NCI-H1105 treated with DMSO at 0.1 percent for 48 hours (cell line): ENCODE measurements around the gene ARHGEF37.

Experiments
- DNase-seq: peaks from one replicate; lab custom pipeline; 2025; lab: John Stamatoyannopoulos, UW

ARHGEF37 gene

DNA sequence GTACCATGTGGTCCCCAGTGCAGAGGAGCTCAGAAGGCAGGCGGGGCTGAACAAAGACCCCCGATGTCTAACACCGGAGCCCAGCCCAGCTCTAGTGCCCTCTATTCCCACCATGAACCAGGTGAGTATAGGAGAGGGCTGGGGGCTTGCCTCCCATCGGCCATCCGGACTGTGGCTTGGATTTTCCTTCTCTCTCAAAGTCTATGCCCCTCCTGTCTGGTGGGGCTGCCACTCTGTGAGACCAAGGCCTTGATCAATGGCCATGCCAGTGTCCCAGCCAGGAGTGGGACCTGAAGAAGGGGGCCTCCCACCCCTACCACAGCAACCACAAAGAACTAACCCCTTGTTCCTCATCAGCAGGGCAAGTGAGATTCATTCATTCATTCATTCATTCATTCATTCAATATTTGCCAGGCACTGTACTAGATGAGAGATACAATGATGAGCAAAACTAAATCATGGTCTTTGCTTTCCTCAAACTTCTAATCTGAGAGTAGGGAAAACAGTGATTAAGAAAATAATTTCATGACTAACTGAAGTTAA lies 47.6 kb downstream of the ARHGEF37 start:
- no peak for DNase-seq

DNA sequence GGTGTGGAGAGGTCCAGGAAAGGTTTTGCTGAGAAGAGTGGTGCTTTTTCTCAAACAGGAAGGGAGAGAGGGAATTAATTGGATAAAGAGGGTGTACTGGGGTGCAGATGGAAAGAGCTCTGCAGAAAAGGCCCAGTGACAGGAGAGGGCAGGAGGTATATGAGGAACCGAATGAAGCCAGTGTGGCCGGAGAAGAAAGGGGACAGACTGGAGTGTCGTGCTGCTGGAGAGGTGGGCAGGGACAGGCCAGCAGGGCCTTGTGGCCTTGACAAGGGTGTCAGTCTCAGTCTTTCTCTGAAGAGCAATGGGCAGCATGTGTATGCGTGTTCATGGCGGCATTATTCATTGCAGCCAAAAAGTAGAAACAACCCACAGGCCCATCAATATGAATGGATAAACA lies 48.1 kb downstream of the ARHGEF37 start:
- DNase-seq: no peak

DNA sequence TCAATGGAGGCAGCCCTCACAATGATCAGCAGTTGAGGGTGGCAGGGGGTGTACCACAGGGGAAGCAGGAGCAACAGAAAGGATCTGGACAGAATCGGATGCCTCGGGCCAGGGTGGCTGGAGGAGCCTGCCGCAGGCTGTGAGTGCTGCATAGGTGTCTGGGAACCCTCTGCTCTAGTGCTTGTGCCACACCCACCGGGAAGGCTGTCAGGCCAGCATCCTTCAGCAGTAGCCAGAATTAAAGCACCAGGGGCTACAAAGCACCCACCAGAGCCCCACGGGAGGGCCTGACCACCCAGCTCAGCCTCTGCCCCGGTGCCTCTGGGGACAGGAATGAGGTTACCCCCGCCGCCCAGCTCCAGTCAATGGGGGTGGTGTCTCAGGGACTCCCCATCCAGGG lies 49.0 kb downstream of the ARHGEF37 start:
- no peak for DNase-seq

DNA sequence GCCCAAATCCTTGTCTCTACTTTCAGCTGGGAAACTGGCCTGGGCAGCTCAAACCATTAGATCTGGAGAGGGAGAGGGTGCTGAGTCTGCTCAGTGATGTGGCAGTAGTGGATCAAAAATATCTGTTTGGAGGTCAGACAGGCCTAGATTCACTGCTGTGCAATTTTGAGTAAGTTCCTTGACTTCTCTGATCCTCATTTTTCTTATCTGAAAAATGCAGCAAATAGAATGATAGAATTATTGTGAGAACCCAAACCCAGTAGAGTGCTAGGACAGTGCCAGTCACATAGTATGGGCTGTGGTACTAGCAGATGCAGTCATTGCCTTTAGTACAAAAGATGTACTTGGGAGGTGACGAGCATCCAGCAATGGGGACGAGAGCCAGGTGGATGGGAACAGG lies 50.2 kb downstream of the ARHGEF37 start:
- DNase-seq: no peak

DNA sequence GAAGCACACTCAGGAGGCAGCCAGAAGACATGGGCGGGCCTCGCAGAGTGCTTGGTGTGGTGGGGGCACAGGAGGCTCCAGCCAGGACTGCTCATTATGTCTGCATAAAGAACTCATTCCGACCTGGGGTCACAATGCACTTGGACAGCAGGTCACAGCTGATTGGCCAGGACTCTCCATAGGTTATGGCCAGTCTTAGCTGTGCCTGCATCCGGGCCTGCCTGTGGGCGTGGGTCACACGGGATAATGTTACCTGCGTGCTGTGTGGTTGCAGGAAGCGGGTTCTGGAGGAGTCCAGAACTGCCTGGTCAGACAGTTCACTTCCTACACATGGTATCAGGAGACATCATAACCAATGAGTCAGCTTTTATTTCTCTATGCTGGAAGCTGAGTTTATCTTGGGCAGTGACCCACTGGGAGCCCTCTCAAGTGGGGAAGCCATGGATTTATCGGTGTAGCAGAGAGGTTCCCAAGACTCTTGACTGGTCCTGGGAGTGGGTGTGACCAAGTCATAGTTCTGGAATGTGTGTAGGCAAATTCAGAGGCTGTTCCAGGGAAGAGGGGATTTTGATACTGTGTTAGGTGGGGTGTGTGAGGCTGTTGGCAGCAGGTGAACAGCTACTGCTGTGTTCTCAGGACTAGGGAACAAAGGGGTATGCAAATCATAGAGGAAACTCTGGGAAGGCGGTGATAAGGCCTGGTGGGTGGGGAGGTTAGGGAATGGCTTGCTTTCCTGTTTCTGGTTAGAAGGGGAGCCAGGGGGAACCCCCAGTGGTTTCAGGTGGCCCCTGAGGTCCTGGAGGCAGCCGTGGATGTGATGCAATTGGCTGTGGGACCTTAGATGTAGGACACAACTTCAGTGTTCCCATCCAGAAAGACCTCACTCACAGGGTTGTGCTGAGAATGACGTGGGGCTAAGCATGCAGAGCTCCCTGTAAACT lies 51.3 kb downstream of the ARHGEF37 start:
- DNase-seq: no peak

DNA sequence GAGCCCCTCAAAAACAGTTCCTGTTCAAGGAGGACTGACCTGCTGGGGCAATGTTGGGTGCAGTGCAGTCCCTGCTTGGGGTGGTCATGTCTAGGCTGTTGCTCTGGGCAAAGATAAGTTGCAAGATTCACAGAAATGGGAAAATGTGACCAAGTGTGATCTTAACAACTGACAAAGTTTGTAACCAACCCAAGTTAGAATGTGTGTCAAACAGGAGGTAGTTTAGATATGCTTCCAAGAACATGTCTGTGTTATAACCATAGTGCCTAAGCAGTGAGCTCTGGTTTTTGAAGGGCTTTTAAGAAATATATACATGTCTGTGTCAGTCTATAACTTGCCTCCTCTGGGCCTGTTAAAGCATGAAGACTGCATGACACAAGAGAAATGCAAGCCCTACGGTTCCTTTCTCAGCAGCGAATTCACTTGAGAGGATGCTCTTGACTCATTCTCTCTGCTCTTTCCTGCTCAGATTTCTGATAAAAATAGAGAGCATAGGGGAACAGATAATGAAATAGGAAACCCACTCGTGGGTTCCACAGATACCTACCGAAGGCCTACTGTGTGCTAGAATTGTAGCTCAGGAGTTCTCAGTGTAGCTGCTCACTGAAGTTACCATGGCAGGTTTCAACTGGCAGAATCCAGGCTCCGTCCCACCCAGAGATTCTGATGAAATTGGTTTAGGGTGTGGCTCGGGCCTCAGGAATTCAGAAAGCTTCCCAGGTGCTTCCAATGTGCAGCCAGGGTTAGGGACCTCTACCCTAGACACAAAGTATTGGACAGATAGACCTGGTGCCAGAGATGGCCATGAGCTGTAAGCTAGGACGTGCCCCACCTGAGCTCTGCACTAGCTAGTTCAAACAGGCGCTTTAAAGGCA lies 52.4 kb downstream of the ARHGEF37 start:
- DNase-seq: no peak

DNA sequence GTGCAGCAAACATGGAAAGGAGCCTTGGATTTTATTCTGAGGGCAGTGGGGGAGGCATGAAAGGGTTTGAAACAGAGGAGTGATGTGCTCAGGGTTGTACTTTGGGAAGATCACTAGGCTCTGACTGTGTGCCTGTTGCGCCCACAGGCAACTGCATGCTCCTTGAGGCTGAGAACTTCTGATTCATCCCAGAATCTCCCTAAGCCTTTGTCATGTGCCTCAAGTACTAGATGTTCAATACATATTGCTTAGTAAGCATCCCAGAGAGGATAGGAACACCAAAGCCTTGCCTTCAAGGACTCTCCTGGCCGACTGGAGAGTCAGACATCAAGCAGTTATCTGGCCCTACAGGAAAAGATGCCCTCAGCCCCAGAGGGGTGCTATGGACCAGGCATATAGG lies 54.1 kb downstream of the ARHGEF37 start:
- DNase-seq: no peak

DNA sequence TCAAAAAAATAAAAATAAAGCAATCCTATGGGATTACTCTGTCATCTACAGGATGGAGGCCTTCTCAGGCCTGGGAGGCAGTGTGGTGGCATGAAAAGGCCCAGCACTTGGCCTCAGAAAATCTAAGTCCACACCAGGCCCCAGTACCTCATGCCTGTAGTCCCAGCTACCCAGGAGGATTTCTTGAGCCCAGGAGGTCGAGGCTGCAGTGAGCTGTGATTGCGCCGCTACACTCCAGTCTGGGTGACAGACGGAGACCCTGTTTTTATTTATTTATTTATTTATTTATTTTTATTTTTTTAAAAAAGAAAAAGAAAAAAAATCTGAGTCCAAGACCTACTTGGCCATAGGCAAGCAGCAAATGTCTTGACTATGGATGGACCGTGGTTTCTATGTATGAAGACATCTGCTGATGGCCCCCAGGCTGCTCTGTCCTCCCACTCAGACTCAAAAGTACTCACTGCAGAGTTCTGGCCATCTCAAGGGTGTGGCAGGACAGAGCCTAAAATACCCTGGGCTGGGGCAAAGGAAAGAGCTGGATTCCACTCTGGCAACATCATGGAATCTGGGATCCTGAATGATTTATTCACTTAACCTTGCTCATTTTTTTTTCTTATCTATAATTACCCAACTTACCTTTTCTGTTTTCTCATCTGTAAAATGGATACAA lies 55.0 kb downstream of the ARHGEF37 start:
- DNase-seq: no peak

DNA sequence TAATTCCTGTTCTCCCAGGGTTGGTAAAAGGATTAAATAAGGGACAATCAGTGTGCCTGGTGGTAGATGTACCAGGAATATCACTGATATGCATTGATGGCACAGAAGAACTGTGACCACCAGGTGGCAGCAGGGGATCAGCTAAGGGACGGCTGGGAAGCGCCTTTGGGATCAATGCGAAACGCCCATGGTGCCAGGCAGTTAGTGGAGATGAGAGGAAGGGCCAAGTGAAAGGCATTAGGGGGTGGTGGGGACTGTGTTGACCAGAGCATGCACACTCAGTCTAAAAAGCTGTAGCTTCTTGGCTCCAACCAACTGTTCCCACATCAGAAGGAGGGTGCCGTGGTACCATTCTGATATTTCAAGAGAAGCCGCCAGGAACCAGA lies 55.6 kb downstream of the ARHGEF37 start:
- peak; percentile 30 for DNase-seq

DNA sequence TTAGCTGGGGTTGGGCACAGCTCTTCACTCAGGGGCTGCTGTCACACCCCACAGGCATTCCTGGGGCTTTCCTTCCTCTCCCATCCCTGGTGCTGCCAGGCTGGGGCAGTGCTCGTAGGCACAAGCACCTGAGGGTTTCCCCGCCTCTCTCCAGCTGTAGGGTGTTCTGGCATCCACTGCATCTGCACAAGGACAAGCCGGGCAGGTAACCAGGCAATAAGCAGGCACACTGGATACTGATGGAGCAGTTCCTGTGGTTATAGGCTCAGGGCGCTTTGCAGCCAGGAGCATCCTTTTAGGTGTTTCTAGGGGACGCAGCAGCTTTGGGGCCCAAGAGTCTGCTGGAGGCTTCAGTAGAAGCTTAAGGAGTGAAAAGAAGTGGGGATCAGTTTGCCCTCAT lies 56.8 kb downstream of the ARHGEF37 start:
- no peak for DNase-seq

DNA sequence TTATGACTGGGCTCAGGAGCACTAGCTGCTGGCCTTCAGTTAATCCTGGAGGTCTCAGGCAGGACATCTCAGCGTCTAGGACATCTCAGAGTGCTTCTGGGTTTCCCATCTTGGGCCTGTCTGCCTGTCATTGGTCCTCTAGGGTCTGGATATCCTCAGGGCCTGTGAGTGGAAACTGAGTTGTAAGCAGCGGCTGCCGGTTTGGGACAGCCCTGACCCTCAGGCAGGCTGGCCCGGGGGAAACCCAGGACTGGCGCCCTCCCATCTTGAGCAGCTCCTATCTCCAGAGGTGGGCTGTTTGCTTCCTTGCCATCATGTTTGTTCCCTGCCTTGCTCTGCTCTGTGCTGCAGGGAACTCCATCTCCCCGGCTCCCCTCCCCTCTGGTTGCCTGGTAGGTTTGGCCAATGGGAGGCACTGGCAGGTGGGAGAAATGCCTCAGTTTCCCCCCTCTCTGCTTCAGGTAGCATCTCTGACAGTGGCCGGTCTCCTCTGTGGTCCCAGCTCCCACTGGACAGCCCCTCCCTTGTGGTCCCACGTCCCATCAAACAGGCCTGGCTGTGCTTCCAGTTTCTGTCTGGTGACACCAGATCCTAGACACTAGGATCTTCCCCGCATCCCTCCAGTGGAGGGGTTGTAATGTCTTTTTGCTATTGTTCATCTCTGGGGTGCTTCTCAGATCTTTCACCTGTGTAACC lies 57.4 kb downstream of the ARHGEF37 start:
- no peak for DNase-seq

DNA sequence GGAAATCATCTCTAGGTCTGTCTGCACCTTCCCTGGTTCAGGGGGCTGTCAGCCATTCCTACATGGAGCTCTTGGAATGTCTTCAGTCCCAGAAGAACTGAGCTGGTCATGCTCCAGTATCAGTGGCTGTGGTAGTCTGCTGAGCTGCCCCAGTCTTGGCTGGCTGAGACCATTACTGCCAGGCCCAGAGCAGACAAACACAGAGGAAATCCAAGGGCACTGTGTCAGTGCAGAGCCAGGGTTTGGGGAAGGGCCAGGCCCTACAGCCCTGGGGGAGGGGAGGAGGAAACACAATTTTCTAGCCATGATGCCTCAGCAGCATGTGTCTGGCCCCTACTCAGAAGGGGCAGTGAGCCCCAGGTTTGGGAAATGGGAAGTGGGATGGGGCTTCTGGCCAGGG lies 58.4 kb downstream of the ARHGEF37 start:
- DNase-seq: no peak

DNA sequence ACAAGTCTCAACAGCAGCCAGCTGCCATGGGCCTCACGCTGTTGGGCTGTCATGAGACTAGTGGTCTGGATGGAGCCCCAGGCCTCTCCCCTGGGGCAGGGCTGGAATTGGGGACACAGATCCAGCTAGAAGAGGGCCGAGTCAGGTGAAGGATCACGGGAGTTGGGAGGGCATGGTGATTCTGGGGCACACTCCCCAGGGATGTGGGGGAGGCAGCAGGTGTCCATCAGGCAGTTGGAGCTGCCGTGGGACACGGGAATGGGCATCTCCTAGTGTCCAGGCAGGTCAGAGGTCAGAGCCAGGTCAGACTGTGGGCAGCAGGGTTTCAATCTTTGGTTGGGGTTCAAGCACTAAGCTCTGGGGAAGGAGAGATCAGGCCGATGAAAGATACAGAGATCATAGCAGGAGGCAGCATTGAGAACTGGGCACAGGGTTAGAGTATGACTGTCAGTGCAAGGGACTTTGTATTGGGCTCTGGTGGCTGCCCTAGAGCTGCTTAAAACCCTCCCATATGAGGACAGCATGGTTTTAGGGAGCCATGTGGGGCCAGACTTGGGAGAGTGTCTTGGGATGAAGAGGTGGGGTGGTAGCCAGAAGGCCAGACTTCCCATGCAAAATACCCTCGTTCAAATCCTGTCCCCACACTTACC lies 59.2 kb downstream of the ARHGEF37 start:
- DNase-seq: no peak

DNA sequence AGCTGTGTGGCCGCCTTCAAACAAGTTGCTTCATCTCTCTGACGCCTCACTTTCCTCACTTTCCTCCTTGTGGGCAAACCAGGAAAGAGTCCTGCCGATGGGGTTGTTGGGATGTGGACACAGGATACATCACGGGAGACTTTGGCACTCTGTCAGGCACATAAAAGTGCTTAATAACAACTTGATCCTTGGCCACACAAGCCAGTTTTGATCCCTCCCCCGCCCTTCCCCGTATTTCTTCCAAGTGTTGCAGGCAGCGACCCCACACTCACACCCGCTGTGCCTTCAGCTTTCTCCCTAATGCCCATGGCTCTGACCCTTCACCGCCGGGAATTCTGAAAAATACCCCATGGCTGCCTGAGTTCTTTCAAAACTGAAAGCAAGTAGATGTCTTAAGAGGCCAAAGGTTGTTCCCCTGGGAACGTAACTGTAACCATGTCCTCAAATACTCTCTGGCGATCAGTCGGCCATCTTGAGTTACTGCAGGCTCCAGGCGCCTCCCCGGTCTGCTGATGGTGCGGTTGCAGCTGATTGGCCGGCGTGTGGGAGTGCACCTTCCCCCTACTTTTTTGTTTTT lies 59.8 kb downstream of the ARHGEF37 start:
- DNase-seq: no peak

DNA sequence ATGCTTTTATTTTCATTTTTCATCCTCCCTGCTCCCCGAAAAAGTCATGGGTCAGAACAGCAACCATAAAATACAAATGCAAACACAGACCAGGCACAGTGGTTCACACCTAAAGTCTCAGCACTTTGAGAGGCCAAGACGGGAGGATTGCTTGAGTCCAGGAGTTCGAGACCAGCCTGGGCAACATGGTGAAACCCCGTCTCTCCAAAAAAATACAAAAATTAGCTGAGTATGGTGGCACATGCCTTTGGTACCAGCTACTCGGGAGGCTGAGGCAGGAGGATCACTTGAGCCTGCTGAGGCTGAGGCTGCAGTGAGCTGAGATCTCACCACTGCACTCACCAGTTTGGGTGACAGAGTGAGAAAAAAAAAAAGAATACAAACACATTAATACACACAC lies 60.3 kb downstream of the ARHGEF37 start:
- no peak for DNase-seq

DNA sequence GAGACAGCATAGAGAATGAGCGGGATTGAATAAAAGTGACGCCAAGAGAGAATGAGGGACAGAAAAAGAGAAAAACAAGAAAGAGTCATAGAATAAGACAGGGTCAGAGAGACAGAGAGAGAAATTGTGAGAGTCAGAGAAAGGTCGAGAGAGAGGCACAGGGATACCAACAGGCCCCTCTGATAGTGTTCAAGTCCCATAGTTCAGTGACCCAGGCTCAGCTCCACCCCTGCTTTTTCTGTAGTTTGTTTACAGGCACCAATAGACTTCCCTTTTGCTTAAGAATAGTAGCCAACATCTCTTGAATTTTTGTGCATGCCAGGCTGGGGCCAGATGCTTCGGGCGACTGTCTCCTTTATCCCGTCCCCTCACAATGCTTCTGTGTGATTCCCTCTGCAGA lies 62.5 kb downstream of the ARHGEF37 start:
- DNase-seq: no peak

DNA sequence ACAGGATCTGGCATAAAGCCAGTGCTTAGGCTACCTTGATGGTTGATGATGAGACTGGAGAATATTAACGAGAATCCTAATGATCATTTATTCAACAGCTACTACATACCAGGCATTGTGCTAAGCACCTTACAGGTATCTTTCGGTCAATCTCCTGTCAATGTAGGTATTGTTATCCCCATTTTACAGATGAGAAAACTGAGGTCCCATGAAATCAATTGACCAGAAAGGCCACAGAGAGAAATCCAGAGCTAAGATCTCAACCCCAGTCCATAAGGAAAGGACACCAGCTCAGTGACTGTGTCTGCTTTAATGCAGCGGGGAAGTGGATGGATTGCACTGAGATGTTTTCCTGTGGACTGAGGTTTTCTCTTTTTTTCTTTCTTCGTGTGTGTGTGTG lies 63.3 kb downstream of the ARHGEF37 start:
- DNase-seq: no peak

DNA sequence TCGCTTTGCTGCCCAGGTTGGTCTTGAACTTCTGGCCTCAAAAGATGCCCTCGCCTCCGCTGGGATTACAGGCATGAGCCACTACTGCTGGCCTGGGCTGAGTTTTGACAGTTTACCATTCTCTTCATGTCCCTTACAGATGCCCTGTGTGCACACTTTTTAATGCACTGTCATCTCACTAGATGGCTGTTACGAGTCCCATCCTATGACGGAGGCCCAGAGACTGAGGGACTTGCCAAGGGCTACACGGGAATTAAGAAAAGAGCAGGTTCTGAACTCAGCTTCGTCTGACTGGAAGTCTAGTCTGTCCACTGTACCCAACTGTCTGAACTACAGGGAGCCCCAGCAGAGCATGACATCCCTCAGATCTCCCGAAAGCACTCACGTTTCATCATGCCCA lies 63.9 kb downstream of the ARHGEF37 start:
- no peak for DNase-seq

DNA sequence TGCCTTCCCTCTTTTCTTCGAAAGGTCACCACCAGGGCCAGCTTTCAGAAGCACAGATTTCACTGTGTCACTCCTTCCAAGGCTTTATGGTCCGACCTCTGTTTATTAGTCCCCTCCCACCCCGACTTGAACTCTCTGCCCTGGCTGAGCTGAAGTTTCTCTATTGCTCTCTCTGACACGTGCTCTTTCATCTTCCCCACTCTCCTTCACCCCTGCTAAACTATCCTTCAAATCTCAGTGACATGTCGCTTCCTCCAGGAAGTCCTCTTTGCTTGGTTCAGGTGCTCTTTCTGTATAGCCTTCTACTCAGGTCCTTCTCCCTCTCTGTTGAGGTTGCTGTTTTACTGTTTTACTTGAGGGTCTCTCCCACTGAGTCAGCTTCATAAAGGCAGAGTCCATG lies 64.4 kb downstream of the ARHGEF37 start:
- DNase-seq: no peak

DNA sequence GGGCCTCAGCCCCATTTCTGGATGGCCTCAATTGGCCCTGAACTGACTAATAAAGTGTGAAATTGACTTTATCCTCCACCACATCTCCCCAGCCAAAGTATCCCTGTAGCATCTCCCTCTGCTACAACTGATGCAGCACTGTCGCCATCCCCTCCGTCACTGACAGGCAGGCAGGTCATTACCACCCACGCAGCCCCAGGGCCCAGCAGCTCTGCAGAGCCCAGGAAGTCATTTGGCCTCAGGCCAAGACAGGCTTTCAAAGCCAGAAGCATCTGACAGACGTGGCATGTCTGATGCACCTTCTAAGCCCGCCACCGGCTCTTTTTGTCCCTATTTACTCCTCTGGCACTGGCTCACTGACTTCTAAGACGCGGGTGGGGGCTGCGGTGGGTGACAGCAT lies 65.3 kb downstream of the ARHGEF37 start:
- DNase-seq: peak; percentile 57

DNA sequence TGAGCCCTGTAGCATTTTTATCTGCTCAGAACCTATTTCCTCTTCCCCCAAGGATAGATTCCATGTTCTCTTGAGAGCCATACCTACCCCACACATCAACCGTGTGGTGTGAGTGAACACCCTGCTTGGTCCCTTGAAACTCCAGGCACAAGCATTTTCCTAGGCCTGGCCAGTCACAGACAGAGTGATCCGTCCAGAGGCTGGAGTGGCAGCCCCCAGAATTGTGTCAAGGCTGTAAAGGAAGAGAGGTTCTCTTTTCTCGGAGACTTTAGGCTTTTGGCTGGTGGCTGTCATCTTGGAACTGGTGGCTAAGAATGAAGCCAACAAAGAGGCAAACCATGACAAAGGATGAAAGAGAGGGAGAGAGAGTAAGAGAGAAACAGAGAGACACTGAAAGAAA lies 66.0 kb downstream of the ARHGEF37 start:
- no peak for DNase-seq
